HG02943 (cell line): ENCODE results near the gene TAF1L.
"Not testable (repeated sequence)": the region's sequence is repeated elsewhere in the genome, so short reads cannot be mapped to it uniquely, and the experiment has no call there.

ENCODE experiments used
- ATAC-seq: cut with Tn5 transposase; IDR thresholded peaks from one replicate; pipeline ENCODE4 v1.9.1; 2021; ENCODE audit warnings: mild to moderate bottlenecking, low read depth, moderate library complexity; ENCODE audit not compliant: unreplicated experiment

The TAF1L gene

GRCh38 chr9:32635362-32635761, at the start of gene TAF1L:
Gene TAF1L, minus strand, starts transcription at chr9:32635669. Its CDS starts 90 bp downstream, at chr9:32635579.
- ATAC-seq: no peak

- ATAC-seq: no peak
Observed at GRCh38 chr9:32681751-32682150, 46.3 kb upstream of the TAF1L start.

- ATAC-seq: no peak
Observed at GRCh38 chr9:32677931-32678330, 42.5 kb upstream of the TAF1L start.

GRCh38 chr9:32672469-32672868, 37.0 kb upstream of the TAF1L start:
- no peak for ATAC-seq

- no peak for ATAC-seq
Observed at GRCh38 chr9:32671333-32671732, 35.9 kb upstream of the TAF1L start.

GRCh38 chr9:32665101-32665500, 29.6 kb upstream of the TAF1L start:
- ATAC-seq: no peak

GRCh38 chr9:32663741-32664140, 28.3 kb upstream of the TAF1L start:
- no peak for ATAC-seq

- no peak for ATAC-seq
Observed at GRCh38 chr9:32647671-32648070, 12.2 kb upstream of the TAF1L start.

GRCh38 chr9:32644698-32645097, 9.2 kb upstream of the TAF1L start:
- no peak for ATAC-seq

- ATAC-seq: not testable (repeated sequence)
Observed at GRCh38 chr9:32633151-32633550, 2.3 kb downstream of the TAF1L start.

- ATAC-seq: no peak
Observed at GRCh38 chr9:32631991-32632390, 3.5 kb downstream of the TAF1L start.

- no peak for ATAC-seq
Observed at GRCh38 chr9:32627394-32627954, 8.0 kb downstream of the TAF1L start.

- ATAC-seq: no peak
Observed at GRCh38 chr9:32625320-32625719, 10.1 kb downstream of the TAF1L start.

- ATAC-seq: no peak
Observed at GRCh38 chr9:32622948-32623347, 12.5 kb downstream of the TAF1L start.

GRCh38 chr9:32618261-32618660, 17.2 kb downstream of the TAF1L start:
- no peak for ATAC-seq

- ATAC-seq: no peak
Observed at GRCh38 chr9:32606811-32607210, 28.7 kb downstream of the TAF1L start.

- ATAC-seq: peak; percentile 88
Observed at GRCh38 chr9:32603914-32604852, 31.3 kb downstream of the TAF1L start.

- ATAC-seq: not testable (repeated sequence)
Observed at GRCh38 chr9:32599021-32599420, 36.4 kb downstream of the TAF1L start.

- no peak for ATAC-seq
Observed at GRCh38 chr9:32596936-32597335, 38.5 kb downstream of the TAF1L start.

- no peak for ATAC-seq
Observed at GRCh38 chr9:32596096-32596865, 39.2 kb downstream of the TAF1L start.

GRCh38 chr9:32590898-32591297, 44.6 kb downstream of the TAF1L start:
- ATAC-seq: no peak
